NCI-H460 (cell line): ENCODE data around the gene SPINDOC. TPM values are rescaled to one million over a fixed set of nuclear protein-coding genes. Genes with fewer than 3 reads are reported as not detected.
"Not testable (repeated sequence)": the region's sequence is repeated elsewhere in the genome, so short reads cannot be mapped to it uniquely, and the experiment has no call there.

ENCODE experiments used
- DNase-seq: peaks from one replicate; pipeline ENCODE4 v3.0.0-alpha.2; 2016; ENCODE audit warnings: low read depth; ENCODE audit errors: extremely low read depth
- total RNA-seq: library from RNA; depleted of rRNA; stranded (reverse); fragments of >200 nt; shearing (Covaris generic); gene quantifications from 2 replicates; pipeline ENCODE4 v1.2.3, GENCODE V29; 2014

The SPINDOC gene
- total RNA-seq, 1 experiment from 2014 or later, result 15.7 TPM

DNA sequence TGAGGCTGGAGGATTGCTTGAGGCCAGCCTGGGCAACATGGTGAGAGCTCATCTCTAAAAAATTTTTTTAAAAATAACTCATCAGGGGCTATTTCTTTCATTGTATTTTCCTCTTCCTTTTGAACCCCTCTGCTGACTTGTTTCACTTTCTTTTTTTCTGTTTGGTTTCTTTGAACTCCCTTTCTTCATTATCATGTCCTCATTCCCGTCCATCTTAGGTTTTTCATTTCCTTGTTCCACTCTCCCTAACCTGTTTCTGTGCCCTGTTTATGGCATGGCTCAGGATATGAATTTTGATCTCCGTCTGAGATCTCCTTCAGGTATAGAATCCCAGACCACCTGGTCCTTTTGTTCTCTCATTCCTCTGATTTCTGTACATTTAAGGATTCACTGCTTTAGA, 38.1 kb downstream of the SPINDOC start:
- DNase-seq, result no peak

DNA sequence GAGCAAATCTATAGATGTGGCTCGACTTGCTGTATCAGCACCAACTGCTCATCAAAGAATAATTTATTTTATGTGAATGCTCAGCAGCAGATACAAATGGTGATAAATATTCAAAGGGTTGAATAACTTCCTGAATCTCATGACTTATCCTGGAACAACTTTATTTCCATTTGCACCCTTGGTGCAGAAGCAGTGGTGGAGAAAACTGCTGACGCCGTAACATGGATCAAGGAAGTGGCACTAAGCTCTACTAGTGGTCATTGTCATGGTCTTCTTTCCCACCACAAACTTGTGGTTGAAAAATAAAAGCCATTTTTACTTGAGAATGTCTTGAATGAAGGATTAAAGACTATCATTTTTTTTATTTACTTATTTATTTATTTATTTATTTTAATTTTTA, 40.2 kb downstream of the SPINDOC start:
- no peak for DNase-seq

DNA sequence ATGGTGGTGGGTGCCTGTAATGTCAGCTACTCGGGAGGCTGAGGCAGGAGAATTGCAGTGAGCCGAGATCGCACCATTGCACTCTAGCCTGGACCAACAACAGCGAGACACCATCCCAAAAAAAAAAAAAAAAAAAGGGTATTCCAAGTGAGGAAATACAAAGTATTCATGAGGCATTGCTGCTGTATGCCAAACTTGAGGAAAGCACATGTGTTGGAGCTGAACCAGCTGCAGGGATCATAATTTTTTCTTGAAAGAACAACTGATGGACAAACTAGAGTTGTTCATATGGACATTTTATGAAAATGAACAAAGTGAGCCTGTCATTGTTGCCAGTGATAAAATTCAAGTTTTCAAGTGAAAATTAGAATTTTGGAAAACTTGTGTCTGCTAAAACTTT, 41.4 kb downstream of the SPINDOC start:
- no peak for DNase-seq

DNA sequence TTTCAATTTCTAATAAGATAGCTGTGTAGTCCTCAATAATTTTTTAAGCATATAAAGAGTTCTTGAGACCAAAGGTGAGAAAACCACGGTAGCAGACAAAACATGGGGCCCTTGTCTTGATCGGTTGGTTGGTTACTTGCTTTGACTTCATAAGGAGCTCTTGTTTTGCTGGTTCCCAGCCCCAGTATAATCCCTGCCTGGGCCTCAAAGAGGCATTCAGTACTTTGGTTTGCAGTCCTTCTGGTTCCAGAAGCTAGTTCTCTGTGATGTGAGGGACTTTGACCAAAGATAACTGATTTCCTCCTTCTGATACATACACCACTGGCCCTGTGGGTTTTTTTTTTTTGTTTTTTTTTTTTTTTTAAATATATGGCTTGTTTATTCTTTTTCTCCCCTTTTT, 42.7 kb downstream of the SPINDOC start:
- no peak for DNase-seq

DNA sequence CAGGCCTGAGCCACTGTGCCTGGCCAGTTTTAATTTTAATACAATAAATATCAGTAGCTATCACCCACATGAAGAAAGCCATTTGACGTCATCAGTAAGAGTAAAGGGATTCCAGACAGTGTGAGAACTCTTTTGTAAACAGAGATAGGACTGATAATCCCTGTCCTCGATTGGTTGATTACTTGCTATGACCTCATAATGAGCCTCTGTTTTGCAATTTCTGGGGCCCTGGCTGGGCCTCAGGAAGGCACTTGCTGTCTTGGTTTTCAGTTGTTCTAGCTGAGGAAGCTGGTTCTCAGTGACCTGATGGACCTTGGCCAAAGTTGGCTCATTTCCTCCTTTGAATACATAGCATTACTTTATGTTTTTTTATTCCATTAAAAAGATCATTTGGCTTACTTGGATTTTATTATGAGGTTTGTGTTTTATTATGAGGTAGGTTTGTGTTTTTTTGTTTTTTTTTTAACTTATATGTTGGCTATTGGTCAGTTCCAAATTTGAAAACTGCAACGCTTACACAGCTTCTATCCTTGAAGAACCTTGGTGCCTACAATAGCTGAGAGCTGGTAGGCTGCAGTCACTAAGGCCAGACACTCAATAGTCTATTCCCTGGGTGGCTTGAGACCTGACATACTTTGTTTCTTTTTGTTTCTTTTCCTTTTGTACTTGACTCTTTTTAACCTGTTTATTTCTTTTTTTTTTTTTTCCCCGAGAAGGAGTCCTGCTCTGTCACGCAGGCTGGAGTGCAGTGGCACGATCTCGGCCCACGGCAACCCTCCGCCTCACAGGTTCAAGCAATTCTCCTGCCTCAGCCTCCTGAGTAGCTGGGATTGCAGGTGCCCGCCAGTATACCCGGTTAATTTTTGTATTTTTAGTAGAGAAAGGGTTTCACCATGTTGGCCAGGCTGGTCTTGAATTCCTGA, 45.6 kb downstream of the SPINDOC start:
- DNase-seq, result peak; percentile 97

DNA sequence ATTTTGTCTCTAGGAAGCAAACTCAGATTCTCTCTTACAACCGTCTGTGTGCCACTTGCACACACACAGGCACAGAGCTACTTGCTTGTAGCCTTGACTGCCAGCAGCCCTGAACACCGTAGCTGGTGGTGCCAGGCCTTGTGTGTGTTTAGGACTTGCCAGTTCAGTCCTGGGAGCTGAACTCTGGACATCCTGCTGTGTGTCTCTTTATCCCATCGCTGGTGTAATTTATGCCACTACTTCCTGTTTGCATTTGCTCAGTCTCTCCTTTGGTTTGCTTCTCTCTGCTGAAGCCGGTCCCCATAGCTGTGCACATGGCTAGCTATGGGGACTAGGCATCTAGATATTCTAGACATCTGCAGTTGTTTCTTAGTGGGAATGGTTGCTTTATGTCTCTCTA, 49.7 kb downstream of the SPINDOC start:
- DNase-seq, result no peak

DNA sequence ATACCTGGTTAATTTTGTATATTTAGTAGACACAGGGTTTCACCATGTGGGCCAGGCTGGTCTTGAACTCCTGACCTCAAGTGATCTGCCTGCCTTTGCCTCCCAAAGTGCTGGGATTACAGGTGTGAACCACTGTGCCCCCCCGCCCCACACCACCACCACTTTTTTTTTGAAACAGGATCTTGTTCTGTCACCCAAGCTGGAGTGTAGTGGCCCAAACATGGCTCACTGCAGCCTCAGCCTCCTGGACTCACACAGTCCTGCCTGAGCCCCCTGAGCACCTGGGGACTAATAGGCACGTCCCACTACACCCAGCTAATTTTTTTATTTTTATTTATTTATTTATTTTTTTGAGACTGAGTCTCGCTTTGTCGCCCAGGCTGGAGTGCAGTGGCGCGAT, 50.4 kb downstream of the SPINDOC start:
- DNase-seq, result not testable (repeated sequence)

DNA sequence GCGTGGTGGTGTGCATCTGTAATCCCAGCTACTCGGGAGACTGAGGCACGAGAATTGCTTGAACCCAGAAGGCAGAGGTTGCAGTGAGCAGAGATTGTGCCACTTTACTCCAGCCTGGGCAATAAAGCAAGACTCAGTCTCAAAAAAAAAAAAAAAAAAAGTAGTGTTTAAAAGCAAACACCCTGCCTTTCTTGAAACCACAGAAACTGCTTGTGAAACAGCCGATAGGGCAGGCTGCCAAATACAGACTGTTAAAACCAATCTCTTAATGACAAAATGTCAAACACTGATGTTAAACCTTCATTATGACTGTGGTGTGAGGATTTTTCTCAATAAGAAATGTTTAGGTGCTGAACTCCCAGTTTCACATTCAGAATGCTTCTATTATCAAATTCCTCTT, 53.0 kb downstream of the SPINDOC start:
- no peak for DNase-seq

DNA sequence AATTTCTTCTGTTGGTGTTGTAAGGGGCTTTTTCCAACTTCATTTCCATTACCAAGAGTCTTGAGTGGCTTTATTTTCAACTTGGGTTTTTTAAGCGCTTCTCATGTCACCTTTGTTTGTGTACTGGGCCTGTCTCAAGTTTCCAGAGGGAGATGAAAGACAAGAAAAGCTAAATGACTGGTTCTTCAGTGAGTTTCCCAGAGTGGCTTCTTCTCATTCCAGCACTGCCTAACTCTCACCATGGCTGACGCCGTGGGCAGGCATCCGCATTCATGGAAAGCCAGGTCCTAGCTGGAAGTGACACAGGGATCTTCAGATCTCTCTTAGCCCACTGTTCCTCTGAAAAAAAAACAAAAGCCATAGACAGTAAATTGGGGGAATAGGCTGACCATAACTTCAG, 54.3 kb downstream of the SPINDOC start:
- DNase-seq, result no peak

DNA sequence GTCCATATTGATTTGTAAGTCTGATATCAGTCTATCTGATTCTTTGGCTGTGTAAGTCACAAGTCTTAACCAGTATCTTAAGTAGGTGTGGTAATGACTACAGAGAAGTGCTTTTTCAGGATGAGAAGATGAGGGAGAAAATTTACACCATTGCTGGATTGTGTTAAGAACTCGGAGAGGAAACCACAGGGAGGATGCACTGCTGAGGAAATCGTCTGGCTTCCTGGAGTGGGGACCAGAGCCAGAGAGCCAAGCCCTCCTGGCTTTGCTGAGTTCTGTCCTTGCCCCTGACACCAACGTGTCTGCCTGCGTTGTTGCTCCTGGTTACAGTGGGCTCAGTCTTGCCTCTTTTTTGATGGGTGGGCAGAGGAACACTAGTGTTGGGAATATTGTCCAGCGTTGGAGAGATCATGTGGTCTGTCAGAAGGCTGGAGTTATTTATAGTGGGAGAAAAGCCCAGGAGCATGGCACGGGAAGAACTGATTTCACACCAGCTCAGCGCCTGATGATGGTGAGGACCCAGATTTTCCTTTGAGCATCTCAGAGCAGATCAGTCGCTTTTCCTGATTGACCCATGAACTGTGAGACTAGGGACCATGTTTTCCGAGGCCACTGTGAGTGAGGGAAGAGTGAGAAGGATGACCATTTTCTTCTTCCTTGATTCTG, 55.3 kb downstream of the SPINDOC start:
- no peak for DNase-seq

DNA sequence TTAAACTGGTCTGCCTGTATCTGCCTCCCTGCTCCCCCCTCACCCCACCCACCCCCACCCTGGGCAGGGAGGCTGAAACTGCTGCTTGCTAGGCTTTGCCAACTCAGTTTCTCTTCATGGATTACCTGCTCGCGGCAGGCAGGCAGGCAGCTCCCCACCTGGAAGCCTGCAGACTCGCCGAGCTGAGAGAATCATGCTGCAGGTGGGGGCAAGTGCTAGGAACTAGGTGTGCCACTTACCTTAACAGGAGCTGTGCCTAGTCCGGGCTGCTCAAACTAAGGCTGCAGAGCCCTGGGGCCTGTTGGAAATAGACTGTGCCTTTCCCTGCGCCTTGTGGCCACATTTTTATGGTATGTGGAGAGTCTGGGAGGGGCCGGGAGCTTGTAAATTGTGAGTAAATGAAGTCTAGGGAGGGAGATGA, 55.9 kb downstream of the SPINDOC start:
- DNase-seq, result no peak

DNA sequence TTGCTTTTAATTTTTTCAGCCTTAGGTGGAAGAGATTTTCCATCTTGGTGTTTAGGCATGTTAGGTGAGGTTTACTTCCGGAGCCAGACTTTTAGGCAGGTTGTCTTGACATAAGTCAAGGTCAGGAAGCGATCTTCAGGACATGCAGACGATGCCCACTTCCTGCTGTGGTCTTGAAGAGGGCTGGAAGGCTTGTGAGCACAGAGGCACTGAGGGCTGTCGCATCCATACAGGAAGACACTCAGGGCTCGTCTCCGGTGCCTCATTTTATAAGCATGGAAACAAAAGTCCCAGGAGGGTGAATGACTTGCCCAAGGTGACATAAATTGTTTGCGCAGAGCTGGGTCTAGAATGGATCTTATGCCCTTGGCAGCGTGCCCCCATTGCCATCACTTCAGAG, 56.4 kb downstream of the SPINDOC start:
- DNase-seq, result no peak

DNA sequence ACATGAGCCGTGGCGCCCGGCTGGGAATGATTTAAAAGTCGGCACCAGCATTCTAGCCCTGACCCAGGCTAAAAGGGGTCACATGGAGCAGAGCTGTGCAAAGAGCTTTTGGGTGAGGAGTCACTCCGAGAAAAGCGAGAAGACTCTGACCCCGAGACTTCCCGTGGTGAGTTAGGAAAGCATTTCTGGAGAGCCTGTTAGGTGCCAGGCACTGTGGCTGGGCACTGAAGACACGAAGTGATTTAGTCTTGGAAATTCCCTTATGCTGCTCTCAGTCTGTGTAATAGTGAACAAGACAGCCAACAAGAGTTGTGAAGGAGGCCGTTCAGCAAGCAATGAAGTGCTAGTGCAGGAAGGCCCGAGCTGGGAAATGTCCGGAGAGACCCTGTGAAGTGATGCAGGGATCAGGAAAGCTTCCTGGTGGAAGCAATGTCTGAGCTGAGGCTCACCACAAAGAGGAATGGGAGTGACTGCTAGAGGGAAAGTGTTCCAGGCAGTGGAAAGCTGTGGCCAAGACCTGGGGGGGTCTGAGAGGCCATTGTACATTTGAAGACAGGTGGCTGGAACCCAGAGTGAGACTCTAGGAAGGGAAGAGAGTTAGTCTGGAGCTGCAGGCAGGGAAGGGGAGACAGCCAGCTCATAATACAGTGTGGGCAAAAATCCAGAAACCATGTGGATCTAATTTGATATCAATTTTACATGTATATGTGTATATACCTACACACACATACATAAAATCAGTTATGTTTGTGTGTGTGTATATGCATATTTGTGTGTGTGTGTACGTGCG, 57.3 kb downstream of the SPINDOC start:
- DNase-seq, result no peak

DNA sequence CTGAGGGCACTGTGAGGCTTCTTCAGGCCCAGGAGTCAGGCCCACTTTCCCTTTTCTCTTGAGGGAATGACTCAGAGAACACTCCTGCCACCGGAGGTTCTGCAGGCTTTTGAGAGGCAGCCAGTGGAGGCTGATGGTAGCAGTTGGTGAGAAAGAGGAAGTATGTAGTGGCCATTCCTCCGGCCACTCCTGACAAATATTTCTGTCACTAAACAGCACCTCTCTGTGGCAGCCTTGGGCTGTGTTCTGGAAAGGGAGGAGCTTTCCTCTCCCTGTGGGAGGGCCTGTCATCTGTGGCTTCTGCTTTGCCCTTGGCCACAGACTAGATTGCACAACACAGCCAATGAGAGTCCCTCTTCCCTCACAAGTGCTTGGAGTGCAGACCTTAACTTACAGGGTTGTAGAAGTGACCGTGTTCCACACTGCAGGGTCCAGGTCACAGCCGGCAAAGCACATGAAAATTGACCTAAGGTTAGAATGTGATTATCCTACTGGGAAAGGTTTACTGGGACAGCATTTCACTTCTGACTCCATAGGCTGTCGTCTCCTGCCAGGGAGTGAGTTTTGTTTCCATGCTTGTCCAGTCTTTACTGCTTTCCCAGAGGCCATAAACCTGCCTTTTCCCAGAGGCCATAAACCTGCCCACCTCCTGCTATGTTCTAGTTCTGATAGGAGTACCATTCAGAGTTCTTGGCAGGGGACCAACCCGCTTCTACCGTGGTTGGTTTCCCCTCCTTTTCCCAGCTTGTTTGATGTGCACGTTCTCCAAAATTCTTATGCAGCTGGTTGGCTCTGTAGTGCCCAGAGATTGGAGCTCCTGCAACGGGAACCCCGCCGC, 58.9 kb downstream of the SPINDOC start:
- DNase-seq, result peak; percentile 87

DNA sequence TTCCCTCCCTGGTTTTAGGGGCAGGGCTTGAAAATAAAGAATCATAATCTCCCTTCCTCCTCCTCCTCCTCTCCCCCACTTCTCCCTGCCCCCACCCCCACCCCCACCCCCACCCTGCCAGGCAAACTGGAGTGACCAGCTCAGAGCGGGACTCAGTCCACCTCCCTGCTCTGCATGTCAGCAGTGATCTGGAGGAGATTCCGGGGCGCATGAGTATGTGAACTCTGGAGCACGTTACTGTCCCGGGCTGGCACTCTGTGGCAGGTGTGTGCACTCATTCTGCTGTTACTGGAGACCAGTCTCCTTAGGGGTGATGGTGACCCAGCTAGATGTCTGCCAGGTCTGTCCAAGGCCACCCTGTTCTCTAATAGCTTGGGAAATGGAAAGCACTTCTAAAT, 59.5 kb downstream of the SPINDOC start:
- no peak for DNase-seq

DNA sequence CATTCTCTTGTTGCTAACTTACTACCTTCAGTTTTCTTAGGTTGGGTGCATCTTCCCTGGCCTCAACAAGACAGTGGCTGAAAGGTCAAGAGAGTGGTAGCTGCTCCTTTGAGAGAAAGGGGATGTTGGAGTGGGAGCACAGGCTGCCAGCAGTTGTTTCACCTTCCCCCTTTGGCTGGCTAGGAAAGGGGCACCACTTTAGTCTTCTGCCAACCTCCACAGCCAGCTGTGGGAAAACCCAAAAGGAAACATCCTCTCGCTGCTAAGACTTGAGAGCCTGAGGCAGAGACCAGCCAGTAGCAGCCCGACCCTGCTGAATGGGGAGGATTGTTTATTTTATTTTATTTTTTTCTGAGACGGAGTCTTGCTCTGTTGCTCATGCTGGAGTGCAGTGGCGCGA, 60.1 kb downstream of the SPINDOC start:
- DNase-seq, result no peak

DNA sequence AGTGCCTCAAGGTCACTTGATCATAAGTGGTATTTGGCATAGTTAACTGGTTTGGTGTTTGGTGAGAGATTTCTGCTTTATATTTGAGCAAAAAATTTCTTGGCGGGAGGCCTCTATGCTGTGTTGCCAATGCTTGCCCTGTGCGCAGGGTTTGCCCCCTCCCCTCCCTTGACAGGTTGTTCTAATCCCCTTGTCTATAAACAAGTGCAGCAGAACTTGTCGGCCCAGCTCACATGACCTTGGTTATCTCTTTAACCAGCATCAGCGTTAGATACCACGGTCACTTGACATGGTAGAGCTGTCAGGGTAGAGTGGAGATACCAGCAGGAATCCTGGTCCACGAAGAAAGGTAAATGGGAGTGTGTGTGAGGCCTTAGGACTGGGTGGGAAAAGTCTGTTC, 61.3 kb downstream of the SPINDOC start:
- no peak for DNase-seq

DNA sequence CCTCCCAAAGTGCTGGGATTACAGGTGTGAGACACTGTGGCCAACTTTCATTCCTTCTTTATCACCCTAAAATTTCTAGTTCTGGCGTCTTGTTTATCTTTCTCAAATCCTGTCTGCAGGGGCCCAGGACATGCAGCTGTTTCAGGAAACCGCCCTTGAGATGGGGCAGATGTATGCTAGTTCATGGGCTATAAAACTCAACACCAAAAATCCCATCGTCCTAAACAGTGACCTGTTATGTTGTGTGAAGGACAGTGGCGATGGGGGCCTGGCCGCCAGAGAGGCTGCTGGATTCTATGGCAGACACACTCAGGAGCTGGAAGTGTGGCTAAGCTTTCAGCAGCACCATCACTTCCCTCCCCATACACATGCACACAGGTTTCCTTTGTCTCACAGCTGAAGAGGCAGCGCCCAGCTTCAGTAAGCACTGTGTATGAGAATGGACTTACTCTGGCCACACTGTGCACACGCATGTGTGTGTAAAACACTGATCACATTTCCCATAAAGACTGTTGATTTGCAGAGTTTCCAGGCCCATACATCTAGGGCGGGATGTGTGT, 62.3 kb downstream of the SPINDOC start:
- DNase-seq, result no peak

DNA sequence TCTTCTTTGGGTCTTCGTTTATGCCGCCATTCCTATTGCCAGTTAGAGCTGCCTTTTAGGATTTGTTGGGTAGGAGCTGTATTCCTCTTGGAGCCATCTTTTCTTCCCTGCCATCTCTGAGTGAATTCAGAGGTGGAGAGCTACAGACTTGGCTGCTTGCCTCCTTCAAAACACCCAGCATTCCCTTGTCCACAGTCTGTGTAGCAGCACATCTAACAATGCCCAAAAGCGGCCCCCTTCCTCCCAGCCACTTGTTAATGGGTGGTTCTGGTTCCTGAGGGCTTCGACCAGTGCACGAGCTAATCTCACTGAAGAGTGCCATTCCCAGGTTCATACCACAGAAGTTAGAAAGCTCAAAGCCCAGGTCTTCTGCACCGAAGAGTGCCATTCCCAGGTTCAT, 63.4 kb downstream of the SPINDOC start:
- no peak for DNase-seq
